Keratinocyte (primary cell): ENCODE measurements around the gene CCDC9. TPM values are rescaled to one million over a fixed set of nuclear protein-coding genes. Genes with fewer than 3 reads are reported as not detected.
A peak's percentile ranks its signal among the peaks of the same experiment; 100 is the strongest.

Source experiments
- DNase-seq: peaks from one replicate; pipeline ENCODE4 v3.0.0-alpha.2; 2011; ENCODE audit warnings: low read depth, missing footprints, low spot score
- FAIRE-seq: peaks from 2 replicates; lab custom pipeline; 2011; peaks lifted over from hg19 to GRCh38; lab: Jason Lieb, UNC
- H2AFZ ChIP-seq: 2 replicates; pipeline ENCODE4 v1.6.0; 2012; ENCODE audit warnings: low read length, control low read depth, inconsistent platforms; ENCODE audit not compliant: control insufficient read depth
- H3K27ac ChIP-seq: 2 replicates; pipeline ENCODE4 v1.5.1; 2011; ENCODE audit warnings: low read length; ENCODE audit not compliant: control insufficient read depth, insufficient read depth
- H3K27me3 ChIP-seq: 3 replicates; pipeline ENCODE4 v1.6.0; 2011; ENCODE audit warnings: low read length; ENCODE audit not compliant: control insufficient read depth, insufficient read depth; ENCODE audit errors: extremely low read depth
- H3K36me3 ChIP-seq, 2 experiments: 2 replicates in 1 of 2; 3 replicates in 1 of 2; pipeline ENCODE4 v1.5.1; 2011; ENCODE audit warnings: low read length in 2 of 2, mild to moderate bottlenecking in 1 of 2; ENCODE audit not compliant: control insufficient read depth in 2 of 2, insufficient read depth in 2 of 2; ENCODE audit errors: extremely low read depth in 1 of 2
- H3K4me1 ChIP-seq: 3 replicates; pipeline ENCODE4 v1.5.1; 2011; ENCODE audit warnings: low read length; ENCODE audit not compliant: control insufficient read depth, insufficient read depth; ENCODE audit errors: extremely low read depth
- H3K4me2 ChIP-seq: 3 replicates; pipeline ENCODE4 v1.6.0; 2011; ENCODE audit warnings: low read depth, low read length; ENCODE audit not compliant: control insufficient read depth, insufficient read depth; ENCODE audit errors: extremely low read depth
- H3K4me3 ChIP-seq, 3 experiments: fragments of 200-600 bp in 1 of 3; sonication (generic) in 1 of 3; 2 replicates in 2 of 3; 3 replicates in 1 of 3; pipeline ENCODE4 v1.5.1; 2011 to 2016; ENCODE audit warnings: low read length in 3 of 3, mild to moderate bottlenecking in 3 of 3, control low read depth in 2 of 3, inconsistent platforms in 1 of 3, low read depth in 1 of 3, mixed read lengths in 1 of 3, mixed run types in 1 of 3, moderate library complexity in 1 of 3; ENCODE audit not compliant: control insufficient read depth in 2 of 3, insufficient read depth in 2 of 3; ENCODE audit errors: extremely low read depth in 1 of 3
- H3K79me2 ChIP-seq: 2 replicates; pipeline ENCODE4 v1.6.0; 2012; ENCODE audit warnings: low read length; ENCODE audit not compliant: control insufficient read depth, insufficient read depth
- H3K9ac ChIP-seq: 3 replicates; pipeline ENCODE4 v1.6.0; 2011; ENCODE audit warnings: low read length; ENCODE audit not compliant: control insufficient read depth, insufficient read depth; ENCODE audit errors: extremely low read depth
- H3K9me1 ChIP-seq: 3 replicates; pipeline ENCODE4 v1.6.0; 2011; ENCODE audit warnings: low read length; ENCODE audit not compliant: control insufficient read depth, insufficient read depth; ENCODE audit errors: extremely low read depth
- H3K9me3 ChIP-seq: 2 replicates; pipeline ENCODE4 v1.5.1; 2012; ENCODE audit warnings: low read depth, low read length; ENCODE audit not compliant: control insufficient read depth
- H4K20me1 ChIP-seq: 3 replicates; pipeline ENCODE4 v1.6.0; 2011; ENCODE audit warnings: low read length; ENCODE audit not compliant: control insufficient read depth, insufficient read depth; ENCODE audit errors: extremely low read depth
- EZH2 ChIP-seq: IDR thresholded peaks from one replicate; pipeline ENCODE4 v1.6.1; 2012; ENCODE audit warnings: inconsistent platforms, mild to moderate bottlenecking, low read length, moderate library complexity
- dilution Hi-C: fragments of 300-500 bp; cut with MboI; formaldehyde crosslinking; loops from one replicate; pipeline ENCODE4 v1.7.0; 2020; ENCODE audit warnings: low sequenced_read_pairs; ENCODE audit not compliant: extremely low pct_ligation_motif_present
- polyA plus RNA-seq, 5 experiments: library from polyadenylated mRNA; depleted of rRNA in 3 of 5; stranded (reverse) in 3 of 5; stranded (forward) in 1 of 5; unstranded in 1 of 5; fragments of >200 nt; gene quantifications; 1 replicate in 1 of 5; 2 replicates in 3 of 5; 3 replicates in 1 of 5; pipeline versions ENCODE4 v1.2.1 to v1.2.3, GENCODE V29; 2011 to 2012; ENCODE audit warnings: missing spikeins in 2 of 5, low read depth in 1 of 5, low replicate concordance in 1 of 5
- TF ChIP-seq, protein P1 (sequence below), 3 experiments: IDR thresholded peaks in 1 of 3; conservative IDR thresholded peaks in 1 of 3; optimal IDR thresholded peaks in 1 of 3; 2 replicates in 2 of 3; 3 replicates in 1 of 3; pipeline versions ENCODE3 to v1.5.1; 2011; ENCODE audit warnings: low read length in 3 of 3, mild to moderate bottlenecking in 3 of 3, moderate library complexity in 2 of 3, control low read depth in 1 of 3, inconsistent platforms in 1 of 3; ENCODE audit not compliant: insufficient read depth in 2 of 3; ENCODE audit errors: extremely low read depth in 1 of 3

CCDC9 gene
- polyA plus RNA-seq, 1 donor (not counting 4 experiments of a cell fraction or from before 2014, with no cell fraction given): 2.8 TPM

- no peaks in the 10 kb centered on the region for H3K27me3 ChIP-seq
- TF ChIP-seq EZH2: no peak
- TF ChIP-seq, protein P1, sequence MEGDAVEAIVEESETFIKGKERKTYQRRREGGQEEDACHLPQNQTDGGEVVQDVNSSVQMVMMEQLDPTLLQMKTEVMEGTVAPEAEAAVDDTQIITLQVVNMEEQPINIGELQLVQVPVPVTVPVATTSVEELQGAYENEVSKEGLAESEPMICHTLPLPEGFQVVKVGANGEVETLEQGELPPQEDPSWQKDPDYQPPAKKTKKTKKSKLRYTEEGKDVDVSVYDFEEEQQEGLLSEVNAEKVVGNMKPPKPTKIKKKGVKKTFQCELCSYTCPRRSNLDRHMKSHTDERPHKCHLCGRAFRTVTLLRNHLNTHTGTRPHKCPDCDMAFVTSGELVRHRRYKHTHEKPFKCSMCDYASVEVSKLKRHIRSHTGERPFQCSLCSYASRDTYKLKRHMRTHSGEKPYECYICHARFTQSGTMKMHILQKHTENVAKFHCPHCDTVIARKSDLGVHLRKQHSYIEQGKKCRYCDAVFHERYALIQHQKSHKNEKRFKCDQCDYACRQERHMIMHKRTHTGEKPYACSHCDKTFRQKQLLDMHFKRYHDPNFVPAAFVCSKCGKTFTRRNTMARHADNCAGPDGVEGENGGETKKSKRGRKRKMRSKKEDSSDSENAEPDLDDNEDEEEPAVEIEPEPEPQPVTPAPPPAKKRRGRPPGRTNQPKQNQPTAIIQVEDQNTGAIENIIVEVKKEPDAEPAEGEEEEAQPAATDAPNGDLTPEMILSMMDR (optimal IDR thresholded peaks at IDR 0.05 in 1 of 3, IDR thresholded peaks at IDR 0.05 in 1 of 3, conservative IDR thresholded peaks at IDR 0.05 in 1 of 3; ENCODE audit: extremely low read depth in 1 of 3, insufficient read depth in 2 of 3, low read length in 3 of 3): no peak
- FAIRE-seq (no peak), DNase-seq (no peak)
- no peaks in the 10 kb centered on the region for H3K9me3 ChIP-seq
- H3K79me2 ChIP-seq: no peaks in the 10 kb centered on the region
- dilution Hi-C loops: no loop called here
- no peak overlapping the region for H3K4me3 ChIP-seq
- H3K27ac ChIP-seq: no peak overlapping the region
- peaks cover 2% of the 10 kb centered on the region for H3K9me1 ChIP-seq
- peaks cover 30% of the 10 kb centered on the region for H3K4me1 ChIP-seq
- H2AFZ ChIP-seq: peak overlapping the region; percentile 11
- H4K20me1 ChIP-seq: no peaks in the 10 kb centered on the region
- peaks cover 0 to 10% of the 10 kb centered on the region in 2 experiments for H3K36me3 ChIP-seq
- peak overlapping the region; percentile 50 for H3K4me2 ChIP-seq
- H3K9ac ChIP-seq: no peak overlapping the region
Measured at GRCh38 chr19:47239152-47239551, 17.2 kb upstream of the CCDC9 start.

GRCh38 chr19:47239610-47240296 lies 16.6 kb upstream of the CCDC9 start:
- Histone ChIP-seq H3K4me2 (peak overlapping the region; percentile 45), H4K20me1 (no peaks in the 10 kb centered on the region), H3K9me3 (no peaks in the 10 kb centered on the region), H3K36me3 (peaks cover 0 to 10% of the 10 kb centered on the region in 2 experiments), H3K9me1 (peaks cover 2% of the 10 kb centered on the region), H3K9ac (no peak overlapping the region), H3K4me1 (peaks cover 34% of the 10 kb centered on the region), H3K79me2 (no peaks in the 10 kb centered on the region), H3K27me3 (no peaks in the 10 kb centered on the region), H3K4me3 (peak overlapping the region in 1 of 3 experiments; percentile 7), H2AFZ (no peak overlapping the region), H3K27ac (no peak overlapping the region)
- dilution Hi-C loops: no loop called here
- DNase-seq (no peak), FAIRE-seq (no peak)
- TF ChIP-seq, protein P1 (optimal IDR thresholded peaks at IDR 0.05 in 1 of 3, IDR thresholded peaks at IDR 0.05 in 1 of 3, conservative IDR thresholded peaks at IDR 0.05 in 1 of 3; ENCODE audit: extremely low read depth in 1 of 3, insufficient read depth in 2 of 3, low read length in 3 of 3): no peak
- no peak for TF ChIP-seq EZH2
